ENCODE measurements around the gene DZIP1L.
"Not testable (repeated sequence)": the region's sequence is repeated elsewhere in the genome, so short reads cannot be mapped to it uniquely, and the experiment has no call there.

DZIP1L gene

DNA sequence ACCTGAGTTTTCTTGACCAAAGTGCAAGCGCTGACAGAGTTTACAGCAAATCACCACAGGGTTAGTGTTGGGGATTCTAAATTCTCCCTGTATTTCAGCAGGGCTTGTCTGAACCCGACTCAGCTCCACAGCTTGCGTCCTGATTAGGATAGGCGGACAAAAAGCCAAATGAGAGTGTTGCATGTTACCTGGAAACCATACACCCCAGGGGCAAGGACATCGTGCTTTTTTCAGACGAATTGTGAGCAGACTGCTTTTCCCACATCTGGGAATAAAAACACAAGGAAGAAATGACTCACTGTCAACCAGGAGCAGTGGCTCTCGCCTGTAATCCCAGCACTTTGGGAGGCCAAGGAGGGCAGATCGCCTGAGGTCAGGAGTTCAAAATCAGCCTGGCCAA, 3.0 kb downstream of the DZIP1L start:
- DNase-seq, result no peak

DNA sequence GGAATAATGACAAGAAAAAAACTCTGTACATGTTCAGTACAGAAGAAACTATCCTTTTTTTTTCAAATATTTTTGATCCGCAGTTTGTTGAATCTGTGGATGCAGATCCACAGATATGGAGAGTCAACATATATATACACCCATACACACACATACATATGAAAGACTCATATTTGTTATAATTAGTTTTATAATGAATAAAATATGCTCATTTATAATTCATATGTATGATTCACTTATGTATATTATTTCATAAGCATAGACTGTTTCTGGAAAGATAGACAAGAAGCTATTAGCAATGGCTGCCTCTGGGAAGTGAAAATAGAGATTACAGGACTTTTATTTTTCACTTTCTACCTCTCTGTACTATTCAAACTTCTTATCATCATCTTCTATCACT, 9.8 kb downstream of the DZIP1L start:
- DNase-seq, result no peak

DNA sequence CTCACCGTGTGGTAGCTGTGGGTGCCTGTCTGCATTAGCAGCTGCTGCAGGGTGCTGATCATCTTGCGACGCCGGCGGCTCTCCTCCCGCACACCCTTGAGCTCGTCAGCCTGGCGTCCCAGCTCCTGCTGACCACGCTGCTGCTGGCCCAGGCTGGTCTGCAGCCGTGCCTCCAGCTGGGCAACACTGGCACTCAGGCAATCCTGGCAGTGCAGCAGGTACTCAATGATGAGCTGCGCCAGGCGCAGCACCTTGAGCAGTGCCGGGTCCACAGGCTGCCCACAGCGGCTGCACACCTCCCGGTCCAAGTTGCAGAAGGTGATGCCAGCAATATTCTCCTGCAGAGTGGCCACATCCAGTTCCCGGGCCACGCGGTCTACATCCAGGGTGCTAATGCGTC, 11.9 kb downstream of the DZIP1L start:
- no peak for DNase-seq

DNA sequence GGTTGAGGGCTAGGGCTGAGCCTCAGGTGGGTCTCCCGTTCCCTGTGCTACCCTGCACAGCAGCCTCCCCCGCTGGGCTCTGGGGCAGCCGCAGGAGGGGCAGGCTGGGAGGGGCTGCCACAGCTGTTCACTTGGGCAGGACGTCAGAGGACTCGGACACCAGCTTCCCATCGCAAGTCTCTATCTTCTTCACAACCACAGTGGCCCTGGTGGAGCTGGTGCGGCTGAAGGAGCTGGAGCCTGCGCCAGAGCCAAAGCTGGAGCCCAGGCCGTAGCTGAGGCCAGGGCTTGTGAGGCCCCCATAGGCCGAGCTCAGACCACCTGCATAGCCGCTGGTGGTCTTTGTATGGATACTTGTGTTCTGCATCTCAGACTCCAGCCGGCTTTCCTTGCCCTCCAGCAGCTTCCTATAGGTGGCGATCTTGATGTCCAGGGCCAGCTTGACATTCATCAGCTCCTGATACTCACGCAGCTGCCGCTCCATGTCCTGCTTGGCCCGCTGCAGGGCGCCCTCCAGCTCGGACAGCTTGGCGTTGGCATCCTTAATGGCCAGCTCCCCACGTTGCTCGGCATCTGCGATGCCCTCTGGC, 14.0 kb downstream of the DZIP1L start:
- not testable (repeated sequence) for DNase-seq

DNA sequence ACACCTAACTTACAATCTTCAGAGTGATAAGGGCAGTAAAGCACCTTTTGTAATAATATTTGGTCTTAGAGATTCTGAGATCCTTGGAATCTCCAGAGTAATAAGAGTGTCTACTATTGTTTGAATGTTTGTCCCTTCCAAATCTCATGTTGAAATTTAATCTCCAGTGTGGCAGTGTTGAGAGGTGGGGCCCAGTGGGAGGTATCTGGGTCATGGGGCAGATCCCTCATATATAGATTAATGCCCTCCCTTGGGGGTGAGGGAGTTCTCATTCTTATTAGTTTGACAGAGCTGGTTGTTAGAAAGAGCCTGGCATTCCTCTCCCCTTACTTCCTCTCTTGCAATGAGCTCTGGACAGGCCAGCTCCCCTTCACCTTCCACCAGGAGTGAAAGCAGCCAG, 16.0 kb downstream of the DZIP1L start:
- DNase-seq, result no peak

DNA sequence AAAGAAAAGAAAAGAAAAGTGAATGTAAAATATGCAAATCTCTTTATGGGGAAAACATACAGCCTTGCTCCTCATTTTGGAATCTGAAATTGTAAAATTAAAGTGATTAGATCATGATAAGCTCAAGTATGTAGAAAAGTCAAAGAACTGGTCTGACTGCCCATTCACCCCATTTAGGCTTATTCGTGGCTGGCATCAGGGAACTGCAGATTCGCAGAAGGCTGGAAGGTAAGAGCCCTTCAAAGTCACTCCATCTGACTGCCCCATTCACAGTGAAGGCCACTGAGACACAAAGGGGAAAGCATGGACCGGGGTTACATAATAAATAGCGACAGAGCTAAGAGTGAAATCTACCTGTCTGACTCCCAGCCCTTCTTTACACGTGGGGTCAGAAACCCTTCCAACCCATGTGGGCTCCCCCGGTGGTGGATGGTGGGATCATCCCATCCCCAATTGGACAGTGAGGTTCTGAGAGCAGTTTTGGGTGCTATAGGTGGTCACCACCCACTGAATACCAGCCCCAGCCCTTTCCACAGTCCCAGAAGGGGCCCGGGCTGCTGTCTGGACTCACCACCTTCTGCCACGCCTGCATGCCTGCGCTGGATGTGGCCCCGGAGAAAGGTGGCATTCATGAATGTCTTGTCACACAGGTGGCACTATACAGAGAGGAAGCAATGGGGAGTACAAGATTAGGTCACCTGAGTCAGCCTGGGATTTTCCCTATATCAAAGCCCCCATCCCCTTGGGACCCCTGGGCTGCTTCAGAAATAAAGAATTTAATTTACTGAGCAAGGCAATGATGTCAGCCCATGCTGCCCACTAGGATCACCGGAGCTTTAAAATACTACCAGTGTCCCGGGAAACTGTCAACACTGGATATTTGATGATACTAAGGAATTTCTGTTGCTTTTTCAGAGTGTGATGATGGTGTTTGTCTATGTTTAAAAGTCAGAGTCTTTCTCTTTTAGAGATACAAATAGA, 17.9 kb downstream of the DZIP1L start:
- no peak for DNase-seq

DNA sequence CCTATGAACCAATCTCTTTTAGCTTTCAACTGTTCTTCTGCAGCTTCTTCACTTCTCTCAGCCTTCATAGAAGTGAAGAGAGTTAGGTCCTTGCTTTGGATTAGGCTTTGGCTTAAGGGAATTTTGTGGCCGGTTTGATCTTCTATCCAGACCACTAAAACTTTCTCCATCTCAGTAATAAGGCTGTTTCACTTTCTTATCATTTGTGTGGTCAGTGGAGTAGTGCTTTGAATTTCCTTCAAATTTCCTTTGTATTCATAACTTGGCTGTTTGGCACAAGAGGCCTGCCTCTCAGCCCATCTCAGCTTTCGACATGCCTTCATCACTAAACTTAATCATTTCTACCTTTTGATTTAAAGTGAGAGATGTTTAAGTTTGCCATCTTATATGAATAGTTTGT, 21.7 kb downstream of the DZIP1L start:
- DNase-seq, result no peak

DNA sequence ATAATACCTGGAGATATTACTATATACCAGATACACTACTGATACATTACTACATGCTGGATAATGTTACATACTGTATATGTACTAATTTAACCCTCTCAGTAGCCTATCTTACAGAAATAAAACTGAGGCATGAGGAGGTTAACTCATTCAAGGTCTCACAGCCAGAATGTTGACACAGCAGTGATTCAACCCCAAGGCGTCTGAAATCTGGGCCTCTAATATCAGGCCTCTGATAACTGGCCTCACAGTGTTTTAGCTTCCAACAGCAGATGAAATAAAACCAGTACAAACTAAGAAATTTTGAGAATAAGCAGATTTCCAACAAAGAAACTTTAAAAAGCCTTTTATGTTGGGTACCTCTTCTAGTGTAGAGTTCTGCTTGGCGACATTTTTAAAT, 23.4 kb downstream of the DZIP1L start:
- DNase-seq, result no peak

DNA sequence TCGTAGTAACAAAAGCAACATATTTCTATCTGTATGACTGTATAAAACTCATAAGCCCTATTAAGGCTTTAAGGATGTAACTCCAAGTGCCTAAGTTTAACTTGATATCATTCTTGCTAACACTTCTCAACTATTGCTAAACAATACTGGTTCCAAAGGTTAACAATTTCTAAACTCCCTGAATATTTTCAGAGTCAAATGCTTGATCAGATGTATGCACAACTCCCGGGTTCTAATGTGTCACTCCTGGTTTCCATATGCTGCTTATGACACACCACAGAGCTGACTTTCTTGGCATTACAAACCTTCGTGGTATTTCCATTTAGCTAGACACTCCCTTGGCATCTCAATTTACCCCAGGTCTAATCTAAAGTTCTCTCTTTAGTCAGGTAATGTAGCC, 26.3 kb downstream of the DZIP1L start:
- no peak for DNase-seq

DNA sequence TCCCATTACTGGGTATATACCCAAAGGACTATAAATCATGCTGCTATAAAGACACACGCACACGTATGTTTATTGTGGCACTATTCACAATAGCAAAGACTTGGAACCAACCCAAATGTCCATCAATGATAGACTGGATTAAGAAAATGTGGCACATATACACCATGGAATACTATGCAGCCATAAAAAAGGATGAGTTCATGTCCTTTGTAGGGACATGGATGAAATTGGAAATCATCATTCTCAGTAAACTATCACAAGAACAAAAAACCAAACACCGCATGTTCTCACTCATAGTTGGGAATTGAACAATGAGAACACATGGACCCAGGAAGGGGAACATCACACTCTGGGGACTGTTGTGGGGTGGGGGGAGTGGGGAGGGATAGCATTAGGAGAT, 29.7 kb downstream of the DZIP1L start:
- DNase-seq, result not testable (repeated sequence)

DNA sequence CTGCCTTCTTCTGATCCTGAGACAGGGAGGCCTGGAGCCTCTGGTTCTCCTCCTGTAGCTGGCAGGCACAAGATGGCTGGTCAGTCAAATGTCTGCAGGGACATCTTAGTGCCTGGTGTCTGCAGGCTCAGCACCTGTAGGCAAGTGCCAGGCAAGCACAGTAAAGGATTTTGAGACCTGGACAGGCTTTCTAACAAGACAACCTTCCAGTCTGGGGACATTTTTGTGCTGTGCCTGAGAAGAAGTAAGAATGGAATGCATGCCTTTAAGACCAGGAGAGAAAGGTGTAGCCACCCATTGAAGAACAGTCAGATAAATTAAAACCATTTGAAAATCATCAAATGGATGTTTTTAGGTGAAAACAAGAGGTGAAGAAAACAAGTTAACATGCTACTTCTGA, 31.2 kb downstream of the DZIP1L start:
- no peak for DNase-seq

DNA sequence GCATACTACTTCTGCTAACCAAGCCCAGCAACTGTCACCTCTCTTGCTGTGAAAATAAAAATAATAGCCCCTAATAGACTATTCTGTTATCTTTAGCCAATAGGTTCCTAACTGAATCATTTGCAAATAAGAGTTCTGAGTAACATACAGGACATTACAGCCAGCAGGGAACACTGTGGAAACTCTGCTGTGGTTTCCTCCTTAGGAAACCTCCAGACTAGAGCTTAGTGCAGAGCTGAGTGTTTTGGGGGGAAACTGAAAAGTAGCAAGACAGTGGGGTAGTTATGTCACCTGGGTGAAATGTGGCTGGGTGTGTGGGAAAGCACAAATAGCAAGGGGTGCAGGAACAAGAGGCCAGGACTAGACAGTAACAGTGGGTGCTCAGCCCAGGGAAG, 32.4 kb downstream of the DZIP1L start:
- no peak for DNase-seq

DNA sequence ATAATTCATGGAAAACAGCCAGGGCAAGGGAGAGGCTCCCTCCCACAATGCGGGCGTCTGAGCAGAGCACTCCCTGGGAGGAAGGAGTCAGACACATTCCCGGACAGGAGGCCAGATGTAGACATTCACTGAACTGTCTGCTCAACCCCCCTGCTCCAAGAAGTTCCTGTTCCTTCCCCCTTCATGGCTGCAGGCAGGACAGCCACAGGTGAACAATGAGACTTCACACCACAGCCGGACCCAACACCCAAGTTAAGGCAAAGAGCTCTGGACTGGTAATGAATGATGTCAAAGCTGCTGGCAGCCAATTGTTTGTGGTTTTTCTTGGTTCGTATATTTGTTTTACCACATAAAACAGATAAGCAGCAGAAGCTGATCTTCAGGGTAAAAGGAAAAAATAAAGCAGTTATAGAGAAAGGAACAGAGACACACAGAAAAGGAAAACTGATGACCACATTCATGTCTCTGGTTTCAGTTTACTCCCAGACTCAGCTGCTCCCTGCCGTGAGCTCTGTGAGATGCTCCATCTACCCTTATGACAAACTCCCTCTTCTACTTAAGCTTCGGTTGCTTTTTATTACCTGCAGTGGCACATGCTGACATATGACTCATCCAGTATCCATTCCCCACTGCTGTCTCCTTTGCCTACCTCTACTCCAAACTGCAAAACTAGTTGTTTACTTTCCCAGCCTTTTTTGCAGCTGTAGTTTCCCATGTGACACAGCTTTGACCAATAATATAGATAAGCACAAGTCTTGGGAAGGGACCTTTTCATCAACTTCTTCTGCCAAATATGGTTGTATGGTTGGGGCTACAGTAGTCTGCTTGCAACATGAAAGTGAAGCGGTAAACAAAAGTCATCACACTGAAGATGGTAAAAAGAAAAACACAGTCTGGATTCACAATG, 33.1 kb downstream of the DZIP1L start:
- DNase-seq, result peak; percentile 47

DNA sequence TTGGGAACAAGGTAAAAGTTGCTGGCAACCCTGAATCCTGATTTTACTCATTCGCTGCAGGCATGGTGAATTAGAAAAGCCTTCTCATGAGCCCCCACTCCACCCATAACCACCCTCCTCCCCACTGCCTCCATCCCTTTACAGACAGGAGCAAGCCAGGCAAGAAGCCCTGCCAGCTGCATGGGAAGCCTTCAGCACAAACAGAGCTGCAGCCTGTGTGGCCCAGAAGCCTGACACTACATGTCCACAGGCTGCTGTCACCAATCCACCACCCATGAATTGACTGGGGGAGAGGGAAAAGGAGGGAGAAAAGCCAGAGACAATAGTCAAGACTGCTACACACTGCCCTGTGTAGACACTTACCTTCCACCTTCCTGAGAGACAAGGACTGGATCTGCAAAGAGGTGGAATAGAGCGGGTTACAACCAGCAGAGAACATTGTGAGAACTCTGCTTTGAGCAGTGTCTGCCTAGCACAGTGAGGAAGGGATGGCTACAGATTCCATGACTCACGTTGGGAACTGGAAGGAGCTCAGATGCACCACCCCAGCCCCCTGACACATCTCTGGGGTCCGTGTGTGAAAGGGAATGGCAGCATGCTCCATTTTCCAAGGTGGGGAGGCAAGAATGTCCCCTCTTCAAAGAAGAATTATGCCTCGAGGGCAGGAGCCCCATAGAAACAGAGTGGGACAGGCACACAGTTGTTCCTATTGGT, 33.9 kb downstream of the DZIP1L start:
- no peak for DNase-seq

DNA sequence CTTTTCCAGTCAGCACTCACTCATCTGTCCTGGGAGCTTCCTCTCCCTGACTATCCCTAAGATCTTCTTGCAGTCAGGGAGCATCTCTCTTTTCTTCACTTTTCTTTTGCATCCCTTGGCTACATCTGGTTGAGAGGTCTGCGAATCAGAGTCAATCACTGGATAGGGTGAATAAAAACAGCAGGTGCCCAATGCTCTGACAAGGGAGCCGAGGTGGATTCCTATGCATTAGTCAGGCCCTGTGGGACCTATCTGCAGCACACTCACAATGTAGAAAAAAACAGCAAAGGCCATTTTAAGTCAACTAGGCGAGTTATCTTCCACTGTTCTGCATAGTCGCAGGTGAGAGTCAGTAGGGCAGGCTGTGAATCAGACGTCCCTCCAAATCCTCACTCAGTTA, 35.5 kb downstream of the DZIP1L start:
- no peak for DNase-seq

DNA sequence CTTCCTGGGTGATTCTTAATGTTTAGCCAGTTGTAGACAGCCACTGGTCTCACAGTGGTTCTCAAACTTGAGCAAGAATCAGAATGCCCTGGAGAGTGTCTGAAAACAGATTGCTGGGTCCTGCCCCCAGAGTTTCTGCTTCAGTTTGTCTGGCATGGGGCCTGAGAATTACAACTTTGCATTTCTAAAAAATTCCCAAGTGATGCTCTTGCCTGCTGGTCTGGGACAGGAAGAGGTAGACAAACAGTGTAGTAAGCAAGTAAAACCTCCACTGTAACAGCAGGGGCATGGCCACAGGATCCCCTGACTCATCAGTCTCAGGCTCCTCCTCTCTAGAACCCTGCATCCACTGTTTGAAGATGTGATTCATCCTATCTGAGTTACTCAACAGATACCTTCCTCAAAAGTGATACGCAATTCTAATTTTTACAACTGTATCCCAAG, 36.5 kb downstream of the DZIP1L start:
- DNase-seq, result peak; percentile 48

DNA sequence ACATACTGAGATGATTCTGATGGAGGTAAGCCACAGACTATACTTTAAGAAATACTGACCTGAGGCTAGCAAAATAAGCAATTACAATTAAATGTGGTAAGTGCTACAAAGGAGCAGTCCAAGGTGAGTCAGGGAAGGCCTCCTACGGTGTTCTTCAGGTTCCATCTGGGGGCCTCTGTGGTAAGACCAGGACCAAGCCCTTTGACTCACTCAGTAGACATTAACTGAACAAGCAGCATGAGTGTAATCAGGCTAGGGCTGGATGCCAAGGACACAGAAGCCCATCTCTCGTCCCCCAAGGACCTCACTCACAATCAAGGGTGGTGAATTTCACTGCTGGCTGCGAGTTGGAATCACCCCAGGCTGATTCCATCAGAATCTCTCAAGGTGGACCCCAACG, 37.3 kb downstream of the DZIP1L start:
- DNase-seq, result no peak

DNA sequence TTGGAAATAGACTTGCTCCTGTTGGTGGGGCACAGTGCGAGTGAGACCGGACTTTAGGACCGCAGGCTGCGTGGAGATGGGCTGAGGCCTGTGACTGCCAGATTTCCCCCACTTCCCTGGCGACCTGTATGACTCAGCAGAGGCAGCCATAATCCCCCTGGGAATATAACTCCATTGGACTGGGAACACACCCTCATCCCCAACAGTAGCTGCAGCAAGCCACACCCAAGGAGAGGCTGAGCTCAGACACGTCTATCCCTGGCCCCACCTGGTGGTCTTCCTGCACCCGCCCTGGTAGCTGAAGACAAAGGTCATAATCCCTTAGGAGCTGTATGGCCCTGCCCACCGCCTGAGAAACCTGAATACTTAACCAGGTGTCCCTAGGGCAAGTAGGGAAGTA, 42.6 kb downstream of the DZIP1L start:
- no peak for DNase-seq

DNA sequence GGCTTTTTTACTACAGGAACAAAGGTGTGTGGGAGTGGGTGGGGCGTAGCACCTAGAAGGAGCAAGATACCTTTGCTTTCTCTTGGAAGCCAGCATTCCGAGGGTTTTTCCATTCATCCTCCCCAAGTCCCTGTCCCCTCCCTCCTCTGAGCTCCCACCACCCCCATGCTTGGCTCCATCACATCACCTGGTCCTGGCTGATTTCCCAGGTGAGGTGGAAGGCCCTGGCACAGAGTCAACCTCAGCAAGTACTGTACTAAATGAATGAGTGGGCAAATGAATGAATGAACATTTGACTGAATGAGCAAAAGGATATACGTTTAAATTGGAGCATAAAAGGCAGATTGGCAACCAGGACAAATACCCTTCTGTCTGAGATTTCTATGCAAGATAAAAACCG, 45.4 kb downstream of the DZIP1L start:
- no peak for DNase-seq

DNA sequence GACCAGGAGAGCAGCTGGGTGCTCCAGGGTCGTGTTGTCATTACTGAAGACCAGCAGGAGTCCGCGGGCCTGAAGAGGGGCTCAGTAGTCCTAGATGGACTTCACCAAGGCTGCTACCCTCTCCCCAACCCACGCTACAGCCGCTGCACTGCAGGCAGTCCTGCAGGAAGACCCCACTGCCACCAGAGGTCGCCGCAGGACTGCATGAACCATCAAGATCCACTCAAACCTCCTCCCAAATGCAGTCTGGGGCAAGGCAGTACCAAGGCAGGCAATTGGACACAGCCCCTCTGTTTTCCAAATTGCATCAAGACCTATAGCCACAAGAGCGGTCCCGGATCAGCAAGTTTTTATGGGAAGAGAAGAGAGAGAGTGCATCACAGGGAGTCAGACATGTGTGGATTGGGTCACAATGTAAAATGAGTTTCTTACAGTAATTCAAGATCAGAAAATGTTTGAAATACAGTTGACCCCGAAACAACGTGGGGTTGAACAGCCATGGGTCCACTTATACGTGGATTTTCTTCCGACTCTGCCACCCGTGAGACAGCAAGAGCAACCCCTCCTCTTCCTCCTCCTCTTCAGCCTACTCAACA, 46.7 kb downstream of the DZIP1L start:
- peak; percentile 86 for DNase-seq

DNA sequence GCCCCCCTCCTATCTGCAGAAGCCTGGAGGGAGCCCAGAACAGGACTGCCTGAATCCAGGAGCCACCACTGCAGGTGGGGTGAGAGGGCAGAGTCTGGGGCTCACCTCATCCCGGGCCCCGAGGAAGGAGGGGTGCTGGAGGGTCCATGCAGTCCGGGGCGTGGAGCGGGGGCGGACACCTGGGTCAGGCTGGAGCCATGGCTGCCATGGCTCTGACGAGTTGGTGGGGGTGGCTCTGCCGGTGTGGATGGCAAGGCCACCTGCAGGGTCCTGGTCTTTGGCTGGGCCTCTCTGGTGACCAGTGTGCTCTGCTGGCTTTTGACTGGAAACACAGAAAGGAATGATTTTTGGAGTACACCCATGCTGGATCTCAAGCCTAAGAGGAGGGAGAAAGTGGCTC, 47.4 kb downstream of the DZIP1L start:
- no peak for DNase-seq

DNA sequence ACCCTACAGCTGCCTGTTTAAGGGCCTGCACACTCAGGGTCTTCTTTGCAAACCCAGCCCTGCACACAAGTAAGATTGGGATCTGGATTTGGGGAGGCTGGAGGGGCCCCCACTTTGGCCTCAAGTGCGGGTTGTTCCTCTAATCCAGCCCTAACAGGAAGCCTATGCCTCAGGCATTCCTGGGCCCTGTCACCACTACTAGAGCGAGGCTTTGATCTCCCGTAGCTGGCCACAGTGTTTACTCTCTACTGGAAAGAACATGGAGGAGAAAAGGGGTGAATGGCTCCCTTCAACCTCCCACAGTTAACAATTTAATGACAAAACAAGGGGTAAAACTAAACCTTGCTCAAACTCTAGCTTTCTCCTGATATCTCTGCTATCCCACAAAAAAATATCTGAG, 48.4 kb downstream of the DZIP1L start:
- no peak for DNase-seq

All from activated CD4-positive, alpha-beta T cell treated with anti-CD3 and anti-CD28 coated beads, Interleukin-10, Interleukin-2, amounts not matched to agents 100 ng/mL and 50 ng/mL, durations not matched to agents 16 hours and 8 hours (primary cell).